ENCODE results near the gene GSDME. TPM values are rescaled to one million over a fixed set of nuclear protein-coding genes. Genes with fewer than 3 reads are reported as not detected.

Gene GSDME
- total RNA-seq, 1 donor from 2014 or later = 33.7 TPM

DNA sequence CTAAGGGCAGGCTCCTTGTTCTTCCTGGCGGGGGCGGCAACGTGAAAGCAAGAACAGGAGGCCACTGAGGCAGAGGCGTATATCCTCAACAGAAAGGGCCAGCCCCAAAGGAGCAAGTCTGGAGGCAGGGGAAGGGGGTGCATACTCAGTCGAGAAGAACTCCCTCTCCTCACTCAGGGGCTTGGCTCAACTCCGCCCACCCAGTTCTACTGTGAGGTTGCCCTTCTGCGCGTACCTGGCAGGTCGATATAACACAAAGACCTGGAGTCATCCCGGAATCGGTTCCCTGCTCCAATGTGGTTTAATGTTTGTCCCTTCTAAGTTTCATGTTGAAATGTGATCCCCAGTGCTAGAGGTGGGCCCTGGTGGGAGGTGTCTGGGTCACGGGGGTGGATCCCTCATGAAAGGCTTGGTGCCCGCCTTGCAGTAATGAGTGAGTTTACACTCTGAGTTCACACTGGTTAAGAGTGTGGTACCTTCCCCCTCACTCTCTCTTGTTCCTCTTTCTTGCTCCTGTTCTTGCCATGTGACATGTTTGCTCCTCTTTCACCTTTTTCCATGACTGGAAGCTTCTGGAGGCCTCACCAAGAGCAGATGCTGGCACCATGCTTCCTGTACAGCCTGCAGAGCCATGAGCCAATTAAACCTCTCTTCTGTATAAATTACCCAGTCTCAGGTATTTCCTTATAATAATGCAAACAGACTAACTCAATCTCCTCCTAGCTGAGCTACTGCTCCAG is 32.6 kb downstream of the GSDME start:
- no peak for DNase-seq (ENCODE audit: low read depth)

- no peak for DNase-seq (ENCODE audit: low read depth)
These were observed 34.1 kb downstream of the GSDME start for GRCh38 chr7:24723178-24723530.

GRCh38 chr7:24722386-24723177 is 34.7 kb downstream of the GSDME start:
- DNase-seq (ENCODE audit: low read depth) = peak; percentile 58

DNA sequence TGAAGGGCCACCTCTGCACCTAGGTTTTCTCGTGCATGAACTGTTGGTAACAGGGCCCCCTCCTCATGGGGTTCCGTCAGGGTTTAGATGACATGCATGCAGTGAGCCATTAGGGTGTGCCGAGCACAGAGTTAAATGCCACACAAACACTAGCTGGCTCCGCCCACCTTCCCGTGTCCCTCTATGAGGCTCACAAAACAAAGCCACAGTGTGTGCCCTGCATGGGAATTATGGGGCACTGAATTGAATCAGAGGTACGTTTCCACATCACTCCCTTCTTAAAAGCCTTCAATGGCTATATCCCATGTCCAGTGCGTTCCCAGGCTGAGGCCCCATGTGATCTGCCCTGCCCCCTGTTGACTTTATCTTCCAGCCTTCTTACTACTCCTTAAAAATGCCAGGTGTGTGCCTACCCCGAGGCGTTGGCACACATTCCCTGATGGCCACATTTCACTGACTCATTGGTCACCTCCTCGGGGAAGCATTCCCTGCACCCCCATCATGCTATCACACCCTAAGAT is 35.7 kb downstream of the GSDME start:
- no peak for DNase-seq (ENCODE audit: low read depth)

DNA sequence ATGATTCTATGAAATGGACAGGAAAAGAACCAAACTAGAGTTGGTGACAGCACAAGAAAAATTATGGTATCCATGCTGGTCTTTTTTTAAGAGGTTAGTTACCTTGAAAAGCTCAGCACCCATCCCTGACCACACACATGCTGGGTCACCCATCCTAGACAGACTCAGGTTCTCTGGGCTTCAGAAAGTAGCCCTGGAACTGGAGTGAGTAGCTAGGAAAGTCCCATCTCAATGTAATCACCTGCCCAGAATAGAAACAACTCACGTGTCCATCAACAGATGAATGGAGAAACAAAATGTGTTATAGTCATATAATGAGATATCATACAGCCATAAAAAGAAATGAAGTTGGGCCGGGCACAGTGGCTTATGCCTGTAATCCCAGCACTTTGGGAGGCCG is 37.0 kb downstream of the GSDME start:
- no peak for DNase-seq (ENCODE audit: low read depth)

GRCh38 chr7:24718977-24719491 is 38.2 kb downstream of the GSDME start:
- DNase-seq (ENCODE audit: low read depth) = no peak

DNA sequence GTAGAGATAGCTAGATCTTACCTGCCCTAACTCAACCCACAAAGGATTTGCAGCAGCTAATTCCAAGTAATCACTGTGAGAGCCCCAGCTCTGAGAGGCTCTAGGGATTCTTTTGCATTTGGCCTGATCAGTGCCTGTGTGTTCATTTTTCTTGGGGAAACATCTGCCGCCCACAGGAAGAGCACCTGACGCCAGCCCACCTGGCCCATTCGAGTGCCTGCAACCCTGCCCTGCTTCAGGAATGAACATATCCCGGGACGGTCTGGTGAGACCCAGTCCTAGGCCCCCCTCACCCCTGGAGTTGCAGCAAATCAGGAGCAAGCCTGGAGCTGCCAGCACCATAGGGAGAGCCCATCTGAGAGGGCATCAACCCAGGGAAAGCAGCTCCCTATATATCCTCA is 38.8 kb downstream of the GSDME start:
- DNase-seq (ENCODE audit: low read depth) = no peak

- DNase-seq (ENCODE audit: low read depth) = no peak
These were observed 39.5 kb downstream of the GSDME start for GRCh38 chr7:24717694-24718320.

- no peak for DNase-seq (ENCODE audit: low read depth)
These were observed 40.0 kb downstream of the GSDME start for GRCh38 chr7:24717247-24717622.

- peak; percentile 72 for DNase-seq (ENCODE audit: low read depth)
These were observed 40.6 kb downstream of the GSDME start for GRCh38 chr7:24716480-24717246.

GRCh38 chr7:24715661-24716479 is 41.4 kb downstream of the GSDME start:
- DNase-seq (ENCODE audit: low read depth) = peak; percentile 90

- no peak for DNase-seq (ENCODE audit: low read depth)
These were observed 42.1 kb downstream of the GSDME start for GRCh38 chr7:24715171-24715570.

GRCh38 chr7:24714676-24715010 is 42.6 kb downstream of the GSDME start:
- DNase-seq (ENCODE audit: low read depth) = no peak

- no peak for DNase-seq (ENCODE audit: low read depth)
These were observed 43.2 kb downstream of the GSDME start for GRCh38 chr7:24713850-24714675.

- no peak for DNase-seq (ENCODE audit: low read depth)
These were observed 44.0 kb downstream of the GSDME start for GRCh38 chr7:24713039-24713793.

- no peak for DNase-seq (ENCODE audit: low read depth)
These were observed 47.5 kb downstream of the GSDME start for GRCh38 chr7:24709585-24710360.

GRCh38 chr7:24709051-24709450 is 48.2 kb downstream of the GSDME start:
- DNase-seq (ENCODE audit: low read depth) = no peak

All from myocyte (in vitro differentiated cells).